ENCODE results near the gene PTPRN2.

GRCh38 chr7:157566631-157567006 is 1021.0 kb downstream of the PTPRN2 start:
- TF ChIP-seq, protein P1, sequence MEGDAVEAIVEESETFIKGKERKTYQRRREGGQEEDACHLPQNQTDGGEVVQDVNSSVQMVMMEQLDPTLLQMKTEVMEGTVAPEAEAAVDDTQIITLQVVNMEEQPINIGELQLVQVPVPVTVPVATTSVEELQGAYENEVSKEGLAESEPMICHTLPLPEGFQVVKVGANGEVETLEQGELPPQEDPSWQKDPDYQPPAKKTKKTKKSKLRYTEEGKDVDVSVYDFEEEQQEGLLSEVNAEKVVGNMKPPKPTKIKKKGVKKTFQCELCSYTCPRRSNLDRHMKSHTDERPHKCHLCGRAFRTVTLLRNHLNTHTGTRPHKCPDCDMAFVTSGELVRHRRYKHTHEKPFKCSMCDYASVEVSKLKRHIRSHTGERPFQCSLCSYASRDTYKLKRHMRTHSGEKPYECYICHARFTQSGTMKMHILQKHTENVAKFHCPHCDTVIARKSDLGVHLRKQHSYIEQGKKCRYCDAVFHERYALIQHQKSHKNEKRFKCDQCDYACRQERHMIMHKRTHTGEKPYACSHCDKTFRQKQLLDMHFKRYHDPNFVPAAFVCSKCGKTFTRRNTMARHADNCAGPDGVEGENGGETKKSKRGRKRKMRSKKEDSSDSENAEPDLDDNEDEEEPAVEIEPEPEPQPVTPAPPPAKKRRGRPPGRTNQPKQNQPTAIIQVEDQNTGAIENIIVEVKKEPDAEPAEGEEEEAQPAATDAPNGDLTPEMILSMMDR (IDR thresholded peaks at IDR 0.05): no peak
- TF ChIP-seq ZFX (IDR thresholded peaks at IDR 0.05; ENCODE audit: borderline replicate concordance): no peak
